AG04450 (cell line): Measurements from ENCODE around the gene CCL1. TPM values are rescaled to one million over a fixed set of nuclear protein-coding genes. Genes with fewer than 3 reads are reported as not detected.

Experiments
- CTCF ChIA-PET: fragments of 300-600, 350-600 bp; formaldehyde crosslinking; extraction: SDS; loops from one replicate; lab custom pipeline; 2022; ENCODE audit warnings: antibody characterized with exemption, inconsistent platforms; lab: Charles Lee
- POLR2A ChIA-PET: fragments of 350-600 bp; formaldehyde crosslinking; extraction: SDS; loops from one replicate; lab custom pipeline; 2021; ENCODE audit warnings: antibody characterized with exemption, inconsistent platforms; lab: Yijun Ruan, JAX
- DNase-seq: peaks from one replicate; pipeline ENCODE4 v3.0.0-alpha.2; 2011; ENCODE audit warnings: low read depth, low spot score
- H3K27ac ChIP-seq: one replicate; pipeline ENCODE4 v1.5.1; 2012; ENCODE audit warnings: low read depth, low read length, control low read depth
- H3K27me3 ChIP-seq: one replicate; pipeline ENCODE4 v1.6.0; 2012; ENCODE audit warnings: low read length; ENCODE audit not compliant: control insufficient read depth, insufficient read depth
- H3K4me3 ChIP-seq: 2 replicates; pipeline ENCODE4 v1.5.1; 2011; ENCODE audit warnings: mild to moderate bottlenecking, low read depth, low read length, control low read depth
- H3K9me3 ChIP-seq: 2 replicates; pipeline ENCODE4 v1.5.1; 2012; ENCODE audit warnings: low read length; ENCODE audit not compliant: control insufficient read depth, insufficient read depth
- CTCF ChIP-seq: IDR thresholded peaks from 2 replicates; pipeline ENCODE4 v1.5.1; 2011; ENCODE audit warnings: low read depth, low read length, control low read depth, inconsistent platforms
- polyA plus RNA-seq: library from polyadenylated mRNA; depleted of rRNA; stranded (reverse); fragments of >200 nt; gene quantifications from 2 replicates; pipeline ENCODE4 v1.2.3, GENCODE V29; 2011

The CCL1 gene
- polyA plus RNA-seq, 1 experiment = not detected

GRCh38 chr17:34389126-34389750 is 26.2 kb upstream of the CCL1 start:
- ChIA-PET POLR2A (no interaction called here), CTCF (interaction anchor here (1.3 kb wide), 1 partner anchor 28 kb away, joined by 6 read pairs; no protein-coding TSS in a partner anchor)
- Histone ChIP-seq H3K27ac (no peak overlapping the region), H3K9me3 (no peaks in the 10 kb centered on the region), H3K4me3 (no peak overlapping the region), H3K27me3 (peaks cover 2% of the 10 kb centered on the region)
- no peak for TF ChIP-seq CTCF
- no peak for DNase-seq

- no peak overlapping the region for H3K27ac ChIP-seq
- ChIA-PET POLR2A (no interaction called here), CTCF (interaction anchor here (1.1 to 1.2 kb wide), 2 partner anchors 25 to 216 kb away, joined by 3 read pairs; no protein-coding TSS in a partner anchor)
- no peaks in the 10 kb centered on the region for H3K9me3 ChIP-seq
- no peak for DNase-seq
- H3K4me3 ChIP-seq = no peak overlapping the region
- peaks cover 2% of the 10 kb centered on the region for H3K27me3 ChIP-seq
- TF ChIP-seq CTCF = no peak
These were observed 24.5 kb upstream of the CCL1 start for GRCh38 chr17:34387566-34387965.

- ChIA-PET POLR2A (no interaction called here), CTCF (interaction anchor here (1.2 kb wide), 1 partner anchor 216 kb away, joined by 3 read pairs; no protein-coding TSS in a partner anchor)
- H3K9me3 ChIP-seq = no peaks in the 10 kb centered on the region
- H3K27me3 ChIP-seq = peaks cover 2% of the 10 kb centered on the region
- TF ChIP-seq CTCF = no peak
- H3K27ac ChIP-seq = no peak overlapping the region
- no peak for DNase-seq
- no peak overlapping the region for H3K4me3 ChIP-seq
These were observed 23.9 kb upstream of the CCL1 start for GRCh38 chr17:34386697-34387550.

- ChIA-PET POLR2A (no interaction called here), CTCF (interaction anchor here (1.2 kb wide), 1 partner anchor 215 kb away, joined by 3 read pairs; no protein-coding TSS in a partner anchor)
- H3K4me3 ChIP-seq = no peak overlapping the region
- H3K27ac ChIP-seq = no peak overlapping the region
- H3K9me3 ChIP-seq = no peaks in the 10 kb centered on the region
- no peak for TF ChIP-seq CTCF
- no peak for DNase-seq
- peaks cover 2% of the 10 kb centered on the region for H3K27me3 ChIP-seq
These were observed 23.3 kb upstream of the CCL1 start for GRCh38 chr17:34386343-34386696.
